Caco-2 (cell line): ENCODE results near the gene KLF3. TPM values are rescaled to one million over a fixed set of nuclear protein-coding genes. Genes with fewer than 3 reads are reported as not detected.

Experiments used
- BruUV-seq: library from RNA; stranded (reverse); fragments of 400-500 nt; replicated peaks from 2 replicates; lab custom pipeline; 2021; lab: Mats Ljungman, UMichigan
- CTCF ChIA-PET: fragments of 300-600 bp; sonication (Branson Sonifier 250); formaldehyde crosslinking; loops from one replicate; lab custom pipeline; 2022; ENCODE audit warnings: antibody characterized with exemption; lab: Charles Lee
- POLR2A ChIA-PET: fragments of 300-600 bp; sonication (Branson Sonifier 250); formaldehyde crosslinking; loops from one replicate; lab custom pipeline; 2022; ENCODE audit warnings: antibody characterized with exemption; lab: Charles Lee
- DNase-seq, 2 experiments: peaks; one replicate each; pipeline versions ENCODE4 v3.0.0 to v3.0.0-alpha.2; 2020 to 2022
- H3K27me3 ChIP-seq: replicated peaks from 2 replicates; pipeline ENCODE4 v1.6.0; 2011; ENCODE audit warnings: low read length; ENCODE audit not compliant: control insufficient read depth, insufficient read depth
- H3K36me3 ChIP-seq: 2 replicates; pipeline ENCODE4 v1.5.1; 2011; ENCODE audit warnings: low read length; ENCODE audit not compliant: control insufficient read depth, insufficient read depth
- H3K4me1 ChIP-seq: fragments of 250-450 bp; sonication (Bioruptor Pico); 2 replicates; pipeline ENCODE4 v1.5.1; 2020; ENCODE audit warnings: mild to moderate bottlenecking
- H3K4me3 ChIP-seq: 2 replicates; pipeline ENCODE4 v1.5.1; 2011; ENCODE audit warnings: low read depth, mild to moderate bottlenecking, control low read depth, low read length
- H3K9me3 ChIP-seq: fragments of 250-450 bp; sonication (Bioruptor Pico); 2 replicates; pipeline ENCODE4 v1.5.1; 2020; ENCODE audit warnings: mild to moderate bottlenecking, moderate library complexity
- H3K27ac Mint-ChIP-seq: one replicate; pipeline ENCODE4 v1.8.0; 2022; ENCODE audit warnings: mixed read lengths; ENCODE audit not compliant: unreplicated experiment
- H3K27me3 Mint-ChIP-seq: one replicate; pipeline ENCODE4 v1.8.0; 2022; ENCODE audit warnings: mixed read lengths; ENCODE audit not compliant: insufficient read depth, unreplicated experiment
- H3K36me3 Mint-ChIP-seq: one replicate; pipeline ENCODE4 v1.8.0; 2022; ENCODE audit warnings: mild to moderate bottlenecking, mixed read lengths; ENCODE audit not compliant: insufficient read depth, unreplicated experiment
- H3K4me1 Mint-ChIP-seq: one replicate; pipeline ENCODE4 v1.8.0; 2022; ENCODE audit warnings: low read depth, mixed read lengths; ENCODE audit not compliant: unreplicated experiment
- H3K4me3 Mint-ChIP-seq: one replicate; pipeline ENCODE4 v1.8.0; 2022; ENCODE audit warnings: mild to moderate bottlenecking, moderate library complexity, mixed read lengths; ENCODE audit not compliant: unreplicated experiment
- H3K9me3 Mint-ChIP-seq: one replicate; pipeline ENCODE4 v1.8.0; 2022; ENCODE audit warnings: mixed read lengths; ENCODE audit not compliant: unreplicated experiment
- intact Hi-C: fragments of 100-400 bp; cut with micrococcal nuclease; formaldehyde crosslinking; loops from one replicate; pipeline ENCODE4 v1.10.0; 2022; ENCODE audit not compliant: unreplicated experiment
- total RNA-seq: library from RNA; stranded (reverse); gene quantifications from 2 replicates; pipeline ENCODE4 v1.2.3, GENCODE V29; 2022
- TF ChIP-seq, protein P1 (sequence below), 2 experiments: fragments of 200-600 bp in 1 of 2; IDR thresholded peaks; 1 replicate in 1 of 2; 2 replicates in 1 of 2; pipeline versions ENCODE4 v1.5.1 to v1.8.0; 2011 to 2022; ENCODE audit warnings: antibody characterized with exemption in 1 of 2, control low read depth in 1 of 2, inconsistent platforms in 1 of 2, low read depth in 1 of 2, low read length in 1 of 2, mild to moderate bottlenecking in 1 of 2, moderate library complexity in 1 of 2; ENCODE audit not compliant: insufficient read depth in 1 of 2, severe bottlenecking in 1 of 2, unreplicated experiment in 1 of 2

The KLF3 gene
- total RNA-seq, 1 experiment from 2014 or later = 34.8 TPM

DNA sequence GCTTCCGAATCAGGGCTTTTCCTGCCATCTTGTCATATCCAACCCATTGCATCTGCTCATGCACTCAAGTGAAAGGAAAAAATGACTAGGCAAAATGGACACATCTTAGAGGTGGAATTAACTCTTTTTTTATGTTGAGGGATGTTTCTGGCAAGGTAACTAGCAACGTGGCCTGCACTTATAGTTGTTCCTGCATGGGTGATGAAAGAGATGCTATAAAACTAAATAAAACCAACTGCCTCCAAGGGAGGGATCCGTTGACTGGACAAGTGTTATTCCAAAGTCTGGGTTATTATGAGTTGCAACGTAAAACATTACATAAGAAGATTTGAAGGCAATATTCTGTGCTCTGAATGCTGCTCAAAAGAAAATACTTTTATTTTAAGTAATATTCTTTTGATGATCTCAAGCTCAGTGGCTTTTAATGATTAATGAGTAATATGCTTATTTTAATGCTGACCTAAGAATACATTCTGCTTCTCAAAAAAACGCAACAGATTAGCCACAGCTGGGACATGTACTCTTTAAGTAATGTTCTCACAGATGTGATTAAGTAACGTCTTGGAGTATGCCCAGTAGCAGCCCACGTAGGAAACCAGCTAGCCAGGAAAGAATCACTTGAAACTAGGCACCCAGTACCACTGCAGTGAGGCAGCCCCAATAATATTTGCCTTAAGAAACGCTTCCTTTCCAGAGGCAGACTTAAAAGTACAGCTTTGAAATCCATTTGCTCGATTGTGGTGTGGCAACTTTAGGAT is 27.4 kb downstream of the KLF3 start:
- ChIA-PET CTCF (no interaction called here), POLR2A (no interaction called here)
- BruUV-seq = no TSS peak

DNA sequence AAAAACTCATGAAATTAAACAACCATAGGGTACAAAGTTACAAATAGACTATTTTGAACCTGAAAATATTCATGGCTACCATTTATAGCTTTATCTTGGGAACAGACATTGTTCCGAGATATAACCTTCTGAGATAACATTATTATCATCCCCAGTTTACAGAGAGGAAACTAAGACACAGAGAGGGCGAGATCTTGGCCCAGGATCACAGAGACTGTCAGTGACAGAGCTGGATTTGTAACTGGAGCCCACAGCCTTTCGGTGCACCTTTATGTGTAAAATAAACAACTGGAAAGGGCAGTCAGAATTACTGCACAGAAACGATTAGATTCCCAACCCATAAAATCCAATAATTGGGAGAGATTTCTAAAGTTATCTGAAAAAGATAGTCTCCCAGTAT is 28.4 kb downstream of the KLF3 start:
- TF ChIP-seq, protein P1, sequence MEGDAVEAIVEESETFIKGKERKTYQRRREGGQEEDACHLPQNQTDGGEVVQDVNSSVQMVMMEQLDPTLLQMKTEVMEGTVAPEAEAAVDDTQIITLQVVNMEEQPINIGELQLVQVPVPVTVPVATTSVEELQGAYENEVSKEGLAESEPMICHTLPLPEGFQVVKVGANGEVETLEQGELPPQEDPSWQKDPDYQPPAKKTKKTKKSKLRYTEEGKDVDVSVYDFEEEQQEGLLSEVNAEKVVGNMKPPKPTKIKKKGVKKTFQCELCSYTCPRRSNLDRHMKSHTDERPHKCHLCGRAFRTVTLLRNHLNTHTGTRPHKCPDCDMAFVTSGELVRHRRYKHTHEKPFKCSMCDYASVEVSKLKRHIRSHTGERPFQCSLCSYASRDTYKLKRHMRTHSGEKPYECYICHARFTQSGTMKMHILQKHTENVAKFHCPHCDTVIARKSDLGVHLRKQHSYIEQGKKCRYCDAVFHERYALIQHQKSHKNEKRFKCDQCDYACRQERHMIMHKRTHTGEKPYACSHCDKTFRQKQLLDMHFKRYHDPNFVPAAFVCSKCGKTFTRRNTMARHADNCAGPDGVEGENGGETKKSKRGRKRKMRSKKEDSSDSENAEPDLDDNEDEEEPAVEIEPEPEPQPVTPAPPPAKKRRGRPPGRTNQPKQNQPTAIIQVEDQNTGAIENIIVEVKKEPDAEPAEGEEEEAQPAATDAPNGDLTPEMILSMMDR (IDR thresholded peaks at IDR 0.05; ENCODE audit: insufficient read depth in 1 of 2, low read depth in 1 of 2, low read length in 1 of 2, severe bottlenecking in 1 of 2, unreplicated experiment in 1 of 2) = no peak
- no peak overlapping the region for H3K4me3 Mint-ChIP-seq
- no TSS peak for BruUV-seq
- CTCF ChIA-PET = no interaction called here
- no peaks in the 10 kb centered on the region for H3K4me1 ChIP-seq
- POLR2A ChIA-PET = no interaction called here
- no peaks in the 10 kb centered on the region for H3K4me1 Mint-ChIP-seq
- no peaks in the 10 kb centered on the region for H3K9me3 ChIP-seq
- H3K36me3 Mint-ChIP-seq = peaks cover 81% of the 10 kb centered on the region
- H3K4me3 ChIP-seq = no peak overlapping the region
- intact Hi-C loops = no loop called here
- no peaks in the 10 kb centered on the region for H3K27me3 Mint-ChIP-seq
- H3K27ac Mint-ChIP-seq = no peak overlapping the region
- no peak for DNase-seq
- peaks cover 6% of the 10 kb centered on the region for H3K36me3 ChIP-seq
- no peaks in the 10 kb centered on the region for H3K9me3 Mint-ChIP-seq
- no peaks in the 10 kb centered on the region for H3K27me3 ChIP-seq

More for the DNA sequence above, 27.4 kb downstream of the KLF3 start:
- H3K9me3 ChIP-seq = no peaks in the 10 kb centered on the region
- H3K4me1 Mint-ChIP-seq = no peaks in the 10 kb centered on the region
- H3K27me3 Mint-ChIP-seq = no peaks in the 10 kb centered on the region
- no peaks in the 10 kb centered on the region for H3K4me1 ChIP-seq
- H3K36me3 ChIP-seq = peaks cover 6% of the 10 kb centered on the region
- TF ChIP-seq, protein P1 (IDR thresholded peaks at IDR 0.05; ENCODE audit: insufficient read depth in 1 of 2, low read depth in 1 of 2, low read length in 1 of 2, severe bottlenecking in 1 of 2, unreplicated experiment in 1 of 2) = no peak
- intact Hi-C loops = no loop called here
- peaks cover 76% of the 10 kb centered on the region for H3K36me3 Mint-ChIP-seq
- no peak overlapping the region for H3K4me3 Mint-ChIP-seq
- no peaks in the 10 kb centered on the region for H3K9me3 Mint-ChIP-seq
- no peak overlapping the region for H3K27ac Mint-ChIP-seq
- no peak overlapping the region for H3K4me3 ChIP-seq
- DNase-seq = no peak
- H3K27me3 ChIP-seq = no peaks in the 10 kb centered on the region

DNA sequence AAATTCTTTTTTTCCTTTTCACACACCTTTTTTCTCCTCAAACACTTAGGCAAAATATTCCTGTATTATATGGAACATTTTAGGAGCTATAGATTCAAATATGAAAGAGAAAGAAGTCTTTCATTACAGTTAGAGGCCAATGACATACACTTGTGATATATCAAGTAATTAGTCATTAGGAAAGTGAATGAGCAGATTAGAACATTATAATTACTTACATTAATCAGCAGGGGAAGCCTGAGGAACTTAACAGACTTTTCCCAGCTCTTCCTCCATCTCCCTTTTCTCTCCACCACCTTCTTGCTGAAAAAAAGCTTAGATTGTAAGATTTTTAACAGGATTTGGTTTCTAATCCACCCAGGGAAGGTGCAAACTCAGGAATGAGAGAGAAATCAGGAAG is 29.6 kb downstream of the KLF3 start:
- TF ChIP-seq, protein P1 (IDR thresholded peaks at IDR 0.05; ENCODE audit: insufficient read depth in 1 of 2, low read depth in 1 of 2, low read length in 1 of 2, severe bottlenecking in 1 of 2, unreplicated experiment in 1 of 2) = no peak
- no TSS peak for BruUV-seq
- no peaks in the 10 kb centered on the region for H3K4me1 Mint-ChIP-seq
- ChIA-PET POLR2A (no interaction called here), CTCF (no interaction called here)
- H3K36me3 Mint-ChIP-seq = peaks cover 79% of the 10 kb centered on the region
- Histone ChIP-seq H3K36me3 (peaks cover 8% of the 10 kb centered on the region), H3K9me3 (no peaks in the 10 kb centered on the region), H3K4me3 (no peak overlapping the region), H3K27me3 (no peaks in the 10 kb centered on the region), H3K4me1 (no peaks in the 10 kb centered on the region)
- H3K4me3 Mint-ChIP-seq = no peak overlapping the region
- H3K27ac Mint-ChIP-seq = no peak overlapping the region
- no peaks in the 10 kb centered on the region for H3K9me3 Mint-ChIP-seq
- DNase-seq = no peak
- H3K27me3 Mint-ChIP-seq = no peaks in the 10 kb centered on the region
- intact Hi-C loops = no loop called here
